ENCODE data around the gene MAP2K4.
"Not testable (repeated sequence)": the region's sequence is repeated elsewhere in the genome, so short reads cannot be mapped to it uniquely, and the experiment has no call there.

The MAP2K4 gene

GRCh38 chr17:12020642-12021622, at the start of gene MAP2K4:
Gene MAP2K4 (plus strand): TSS chr17:12020877. CDS start chr17:12020887, 10 bp downstream.
- no peaks in the 10 kb centered on the region for H3K9me3 ChIP-seq (ENCODE audit: control insufficient read depth in 1 of 2, low read length in 2 of 2)
- no peaks in the 10 kb centered on the region for H3K36me3 ChIP-seq (ENCODE audit: control insufficient read depth in 1 of 2, insufficient read depth in 2 of 2, low read length in 2 of 2)
- H3K4me1 ChIP-seq (ENCODE audit: control insufficient read depth in 1 of 2, insufficient read depth in 2 of 2, low read length in 2 of 2): peaks cover 5 to 20% of the 10 kb centered on the region in 2 donors
- peak within 1 kb of the TSS; percentile 69 to 79 for H3K4me3 ChIP-seq (ENCODE audit: low read depth in 1 of 2, low read length in 2 of 2)
- H3K27me3 ChIP-seq (ENCODE audit: low read depth, low read length): no peaks in the 10 kb centered on the region
- H3K27ac ChIP-seq (ENCODE audit: low read length): no peak within 1 kb of the TSS

- H3K4me3 ChIP-seq (ENCODE audit: low read depth in 1 of 2, low read length in 2 of 2); H3K9me3 ChIP-seq (ENCODE audit: control insufficient read depth in 1 of 2, low read length in 2 of 2); H3K27me3 ChIP-seq (ENCODE audit: low read depth, low read length); H3K4me1 ChIP-seq (ENCODE audit: control insufficient read depth in 1 of 2, insufficient read depth in 2 of 2, low read length in 2 of 2); H3K27ac ChIP-seq (ENCODE audit: low read length): not testable (repeated sequence)
- peaks cover 8 to 16% of the 10 kb centered on the region in 2 donors for H3K36me3 ChIP-seq (ENCODE audit: control insufficient read depth in 1 of 2, insufficient read depth in 2 of 2, low read length in 2 of 2)
These were observed 47.9 kb upstream of the MAP2K4 start for GRCh38 chr17:11972741-11973140.

- Histone ChIP-seq H3K9me3 (ENCODE audit: control insufficient read depth in 1 of 2, low read length in 2 of 2) (no peaks in the 10 kb centered on the region), H3K36me3 (ENCODE audit: control insufficient read depth in 1 of 2, insufficient read depth in 2 of 2, low read length in 2 of 2) (peaks cover 30 to 52% of the 10 kb centered on the region in 2 donors), H3K27ac (ENCODE audit: low read length) (no peak overlapping the region), H3K4me1 (ENCODE audit: control insufficient read depth in 1 of 2, insufficient read depth in 2 of 2, low read length in 2 of 2) (no peaks in the 10 kb centered on the region), H3K4me3 (ENCODE audit: low read depth in 1 of 2, low read length in 2 of 2) (no peak overlapping the region), H3K27me3 (ENCODE audit: low read depth, low read length) (no peaks in the 10 kb centered on the region)
These were observed 40.9 kb upstream of the MAP2K4 start for GRCh38 chr17:11979795-11980194.

- Histone ChIP-seq H3K27me3 (ENCODE audit: low read depth, low read length) (no peaks in the 10 kb centered on the region), H3K36me3 (ENCODE audit: control insufficient read depth in 1 of 2, insufficient read depth in 2 of 2, low read length in 2 of 2) (peaks cover 34 to 55% of the 10 kb centered on the region in 2 donors), H3K27ac (ENCODE audit: low read length) (no peak overlapping the region), H3K4me1 (ENCODE audit: control insufficient read depth in 1 of 2, insufficient read depth in 2 of 2, low read length in 2 of 2) (no peaks in the 10 kb centered on the region), H3K4me3 (ENCODE audit: low read depth in 1 of 2, low read length in 2 of 2) (no peak overlapping the region), H3K9me3 (ENCODE audit: control insufficient read depth in 1 of 2, low read length in 2 of 2) (no peaks in the 10 kb centered on the region)
These were observed 39.9 kb upstream of the MAP2K4 start for GRCh38 chr17:11980813-11981212.

- no peak overlapping the region for H3K4me3 ChIP-seq (ENCODE audit: low read depth in 1 of 2, low read length in 2 of 2)
- no peaks in the 10 kb centered on the region for H3K27me3 ChIP-seq (ENCODE audit: low read depth, low read length)
- no peaks in the 10 kb centered on the region for H3K9me3 ChIP-seq (ENCODE audit: control insufficient read depth in 1 of 2, low read length in 2 of 2)
- peaks cover 34 to 55% of the 10 kb centered on the region in 2 donors for H3K36me3 ChIP-seq (ENCODE audit: control insufficient read depth in 1 of 2, insufficient read depth in 2 of 2, low read length in 2 of 2)
- peaks cover 0 to 4% of the 10 kb centered on the region in 2 donors for H3K4me1 ChIP-seq (ENCODE audit: control insufficient read depth in 1 of 2, insufficient read depth in 2 of 2, low read length in 2 of 2)
- H3K27ac ChIP-seq (ENCODE audit: low read length): no peak overlapping the region
These were observed 38.8 kb upstream of the MAP2K4 start for GRCh38 chr17:11981862-11982261.

GRCh38 chr17:11986179-11986941, 34.3 kb upstream of the MAP2K4 start:
- Histone ChIP-seq H3K4me3 (ENCODE audit: low read depth in 1 of 2, low read length in 2 of 2) (no peak overlapping the region), H3K4me1 (ENCODE audit: control insufficient read depth in 1 of 2, insufficient read depth in 2 of 2, low read length in 2 of 2) (peaks cover 0 to 4% of the 10 kb centered on the region in 2 donors), H3K27ac (ENCODE audit: low read length) (no peak overlapping the region), H3K36me3 (ENCODE audit: control insufficient read depth in 1 of 2, insufficient read depth in 2 of 2, low read length in 2 of 2) (peaks cover 27 to 56% of the 10 kb centered on the region in 2 donors), H3K9me3 (ENCODE audit: control insufficient read depth in 1 of 2, low read length in 2 of 2) (no peaks in the 10 kb centered on the region), H3K27me3 (ENCODE audit: low read depth, low read length) (no peaks in the 10 kb centered on the region)

GRCh38 chr17:11986942-11987329, 33.7 kb upstream of the MAP2K4 start:
- Histone ChIP-seq H3K27ac (ENCODE audit: low read length) (no peak overlapping the region), H3K4me1 (ENCODE audit: control insufficient read depth in 1 of 2, insufficient read depth in 2 of 2, low read length in 2 of 2) (peaks cover 0 to 4% of the 10 kb centered on the region in 2 donors), H3K4me3 (ENCODE audit: low read depth in 1 of 2, low read length in 2 of 2) (no peak overlapping the region), H3K27me3 (ENCODE audit: low read depth, low read length) (no peaks in the 10 kb centered on the region), H3K36me3 (ENCODE audit: control insufficient read depth in 1 of 2, insufficient read depth in 2 of 2, low read length in 2 of 2) (peaks cover 27 to 56% of the 10 kb centered on the region in 2 donors), H3K9me3 (ENCODE audit: control insufficient read depth in 1 of 2, low read length in 2 of 2) (no peaks in the 10 kb centered on the region)

GRCh38 chr17:11990363-11990983, 30.2 kb upstream of the MAP2K4 start:
- H3K9me3 ChIP-seq (ENCODE audit: control insufficient read depth in 1 of 2, low read length in 2 of 2): no peaks in the 10 kb centered on the region
- H3K27ac ChIP-seq (ENCODE audit: low read length): no peak overlapping the region
- H3K36me3 ChIP-seq (ENCODE audit: control insufficient read depth in 1 of 2, insufficient read depth in 2 of 2, low read length in 2 of 2): peaks cover 9 to 42% of the 10 kb centered on the region in 2 donors
- peaks cover 0 to 4% of the 10 kb centered on the region in 2 donors for H3K4me1 ChIP-seq (ENCODE audit: control insufficient read depth in 1 of 2, insufficient read depth in 2 of 2, low read length in 2 of 2)
- no peaks in the 10 kb centered on the region for H3K27me3 ChIP-seq (ENCODE audit: low read depth, low read length)
- H3K4me3 ChIP-seq (ENCODE audit: low read depth in 1 of 2, low read length in 2 of 2): no peak overlapping the region

GRCh38 chr17:11991461-11991860, 29.2 kb upstream of the MAP2K4 start:
- peaks cover 0 to 11% of the 10 kb centered on the region in 2 donors for H3K4me1 ChIP-seq (ENCODE audit: control insufficient read depth in 1 of 2, insufficient read depth in 2 of 2, low read length in 2 of 2)
- peaks cover 9 to 37% of the 10 kb centered on the region in 2 donors for H3K36me3 ChIP-seq (ENCODE audit: control insufficient read depth in 1 of 2, insufficient read depth in 2 of 2, low read length in 2 of 2)
- H3K4me3 ChIP-seq (ENCODE audit: low read depth in 1 of 2, low read length in 2 of 2): no peak overlapping the region
- H3K9me3 ChIP-seq (ENCODE audit: control insufficient read depth in 1 of 2, low read length in 2 of 2): no peaks in the 10 kb centered on the region
- H3K27ac ChIP-seq (ENCODE audit: low read length): no peak overlapping the region
- H3K27me3 ChIP-seq (ENCODE audit: low read depth, low read length): no peaks in the 10 kb centered on the region

GRCh38 chr17:11996722-11997146, 23.9 kb upstream of the MAP2K4 start:
- no peaks in the 10 kb centered on the region for H3K27me3 ChIP-seq (ENCODE audit: low read depth, low read length)
- peaks cover 0 to 11% of the 10 kb centered on the region in 2 donors for H3K36me3 ChIP-seq (ENCODE audit: control insufficient read depth in 1 of 2, insufficient read depth in 2 of 2, low read length in 2 of 2)
- H3K27ac ChIP-seq (ENCODE audit: low read length): peak overlapping the region; percentile 81
- H3K9me3 ChIP-seq (ENCODE audit: control insufficient read depth in 1 of 2, low read length in 2 of 2): no peaks in the 10 kb centered on the region
- H3K4me3 ChIP-seq (ENCODE audit: low read depth in 1 of 2, low read length in 2 of 2): peak overlapping the region; percentile 75 to 87
- H3K4me1 ChIP-seq (ENCODE audit: control insufficient read depth in 1 of 2, insufficient read depth in 2 of 2, low read length in 2 of 2): peaks cover 0 to 7% of the 10 kb centered on the region in 2 donors

Data from muscle layer of duodenum (tissue), 2 donors.